ENCODE results near the gene FAM50A.

The FAM50A gene

GRCh38 chrX:154441564-154441963, 2.4 kb upstream of the FAM50A start:
- no peak for TF ChIP-seq CTCF (IDR thresholded peaks at IDR 0.05; ENCODE audit: low read depth, low read length, missing control alignments)
- no peak for DNase-seq (ENCODE audit: low read depth)
- no peak overlapping the region for H3K4me3 ChIP-seq (ENCODE audit: low read depth, low read length)

DNA sequence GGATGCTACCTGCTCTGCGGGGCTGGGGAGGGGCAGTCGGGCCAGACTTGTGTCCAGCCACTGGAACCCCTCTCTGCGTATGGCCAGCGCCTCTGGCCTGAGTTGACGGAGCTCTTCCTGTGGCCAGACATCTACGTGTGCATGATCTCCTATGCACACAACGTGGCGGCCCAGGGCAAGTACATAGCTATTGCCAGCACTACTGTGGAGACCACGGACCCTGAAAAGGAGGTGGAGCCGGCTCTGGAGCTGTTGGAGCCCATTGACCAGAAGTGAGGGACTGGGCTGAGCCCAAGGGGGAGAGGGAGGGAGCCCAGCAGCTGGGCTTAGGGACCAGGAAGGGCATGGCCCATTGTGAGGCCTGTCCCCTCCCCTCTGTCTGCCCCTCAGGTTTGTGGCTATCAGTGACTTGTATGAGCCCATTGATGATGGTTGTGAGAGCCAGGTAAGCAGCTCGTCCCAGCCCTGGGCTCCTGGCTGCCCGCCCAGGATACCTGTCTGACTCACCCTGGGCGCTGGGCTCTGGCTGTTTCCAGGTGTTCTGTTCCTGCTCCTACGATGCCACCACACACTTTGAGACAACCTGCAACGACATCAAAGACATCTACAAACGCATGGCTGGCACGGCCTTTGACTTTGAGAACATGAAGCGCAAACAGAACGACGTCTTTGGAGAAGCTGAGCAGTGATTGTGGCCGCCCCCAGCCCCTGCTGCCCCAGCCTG, 1.8 kb upstream of the FAM50A start:
- DNase-seq (ENCODE audit: low read depth): no peak
- no peak overlapping the region for H3K4me3 ChIP-seq (ENCODE audit: low read depth, low read length)
- TF ChIP-seq CTCF (IDR thresholded peaks at IDR 0.05; ENCODE audit: low read depth, low read length, missing control alignments): no peak

- no peak for TF ChIP-seq CTCF (IDR thresholded peaks at IDR 0.05; ENCODE audit: low read depth, low read length, missing control alignments)
- DNase-seq (ENCODE audit: low read depth): no peak
- H3K4me3 ChIP-seq (ENCODE audit: low read depth, low read length): peak overlapping the region; percentile 39
These were observed 446 bp upstream of the FAM50A start for GRCh38 chrX:154443479-154443910.

GRCh38 chrX:154444755-154445246, 860 bp downstream of the FAM50A start:
- no peak for TF ChIP-seq CTCF (IDR thresholded peaks at IDR 0.05; ENCODE audit: low read depth, low read length, missing control alignments)
- no peak for DNase-seq (ENCODE audit: low read depth)
- peak overlapping the region; percentile 82 for H3K4me3 ChIP-seq (ENCODE audit: low read depth, low read length)

DNA sequence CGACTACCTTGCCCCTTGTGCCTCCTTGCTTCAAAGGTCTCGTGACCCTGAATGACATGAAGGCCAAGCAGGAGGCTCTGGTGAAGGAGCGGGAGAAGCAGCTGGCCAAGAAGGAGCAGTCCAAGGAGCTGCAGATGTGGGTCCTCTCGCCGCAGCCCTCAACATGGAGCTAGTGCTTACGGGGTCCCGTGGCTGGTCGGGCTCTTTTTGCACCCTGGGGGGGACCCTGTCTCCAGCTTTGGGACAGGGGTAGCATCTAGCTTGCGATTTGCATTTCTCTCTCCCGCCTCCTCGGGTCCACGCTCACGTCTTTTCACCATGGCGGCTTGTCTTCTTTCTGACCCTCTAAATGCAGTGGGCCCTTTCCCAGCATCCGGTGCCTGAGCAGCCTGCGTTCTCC, 1.8 kb downstream of the FAM50A start:
- TF ChIP-seq CTCF (IDR thresholded peaks at IDR 0.05; ENCODE audit: low read depth, low read length, missing control alignments): no peak
- no peak for DNase-seq (ENCODE audit: low read depth)
- H3K4me3 ChIP-seq (ENCODE audit: low read depth, low read length): no peak overlapping the region

DNA sequence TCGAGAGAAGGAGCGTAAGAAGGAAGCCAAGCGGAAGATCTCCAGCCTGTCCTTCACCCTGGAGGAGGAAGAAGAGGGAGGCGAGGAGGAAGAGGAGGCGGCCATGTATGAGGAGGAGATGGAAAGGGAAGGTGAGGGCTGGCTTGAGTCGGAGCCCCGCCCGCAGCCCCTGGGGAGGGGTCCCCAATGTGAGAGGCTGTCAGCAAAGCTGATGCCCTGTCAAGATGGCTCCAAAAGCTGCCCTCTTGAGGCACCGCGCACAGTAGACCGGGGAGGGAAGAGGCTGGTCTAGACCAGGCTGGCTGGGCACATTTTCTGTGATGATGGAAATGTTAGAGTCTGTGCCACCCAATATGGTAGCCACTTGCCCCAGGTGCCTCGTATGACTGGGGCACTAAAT, 2.5 kb downstream of the FAM50A start:
- H3K4me3 ChIP-seq (ENCODE audit: low read depth, low read length): no peak overlapping the region
- no peak for TF ChIP-seq CTCF (IDR thresholded peaks at IDR 0.05; ENCODE audit: low read depth, low read length, missing control alignments)
- DNase-seq (ENCODE audit: low read depth): no peak

GRCh38 chrX:154448484-154448883, 4.5 kb downstream of the FAM50A start:
- no peak for TF ChIP-seq CTCF (IDR thresholded peaks at IDR 0.05; ENCODE audit: low read depth, low read length, missing control alignments)
- DNase-seq (ENCODE audit: low read depth): no peak
- no peak overlapping the region for H3K4me3 ChIP-seq (ENCODE audit: low read depth, low read length)

Data from GM12864 (cell line).